ENCODE data around the gene PLXDC1. TPM values are rescaled to one million over a fixed set of nuclear protein-coding genes. Genes with fewer than 3 reads are reported as not detected.

Gene PLXDC1
- total and polyA plus RNA-seq, 2 experiments from 2014 or later, result 0.28 to 0.91 TPM

DNA sequence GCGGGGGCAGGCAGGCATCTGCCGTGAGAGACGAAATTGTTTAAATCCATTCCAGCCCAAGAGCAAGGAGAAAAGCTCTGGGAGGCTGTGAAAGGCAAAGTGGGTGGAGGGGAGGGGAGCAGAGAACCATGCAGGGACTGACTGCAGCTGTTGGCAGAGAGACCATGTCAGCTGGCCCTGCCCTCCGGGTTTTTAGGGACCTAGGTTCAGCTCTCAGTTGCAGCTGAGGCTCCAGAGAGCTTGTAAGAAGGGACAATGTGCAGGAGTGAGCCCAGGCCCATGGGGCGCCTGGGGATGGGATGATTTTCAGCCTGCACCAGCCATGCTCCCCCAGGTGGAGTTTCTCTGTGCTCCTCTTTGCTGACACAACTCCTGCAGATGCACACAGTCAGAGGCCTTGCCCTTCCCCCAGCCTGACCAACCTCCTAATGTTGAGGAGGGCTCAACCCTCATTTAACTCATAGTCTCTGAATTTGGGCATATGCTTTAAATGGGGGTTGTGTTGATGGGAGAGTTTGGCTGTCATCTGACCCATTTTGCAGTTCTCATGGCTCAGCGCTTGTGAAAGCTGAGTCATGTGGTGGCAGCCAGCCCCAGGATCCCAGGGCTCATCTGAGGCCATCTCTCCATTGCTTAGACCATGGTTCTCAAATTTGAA, 70.9 kb downstream of the PLXDC1 start:
- no peaks in the 10 kb centered on the region for H3K9me2 ChIP-seq (ENCODE audit: insufficient read depth)
- H3K27ac ChIP-seq (ENCODE audit: low read depth), result no peak overlapping the region
- no peak overlapping the region for H3K4me3 Mint-ChIP-seq
- H3K4me2 ChIP-seq, result no peak overlapping the region; the same call in 1 of the 2 replicates
- H4K20me1 ChIP-seq (replicated peaks; ENCODE audit: insufficient read depth), result no peaks in the 10 kb centered on the region
- peaks cover 16% of the 10 kb centered on the region; the same call in 2 of the 3 replicates for H3K4me1 Mint-ChIP-seq
- no peaks in the 10 kb centered on the region for H3K36me3 ChIP-seq (ENCODE audit: insufficient read depth)
- no peaks in the 10 kb centered on the region for H3K79me2 ChIP-seq (replicated peaks; ENCODE audit: insufficient read depth)
- no peaks in the 10 kb centered on the region for H3K9me3 Mint-ChIP-seq
- H3F3A ChIP-seq (replicated peaks; ENCODE audit: low read depth), result no peaks in the 10 kb centered on the region
- no peaks in the 10 kb centered on the region for H3K36me3 Mint-ChIP-seq (ENCODE audit: low read depth)
- H3K27me3 ChIP-seq (ENCODE audit: insufficient read depth), result no peaks in the 10 kb centered on the region
- DNase-seq (ENCODE audit: low spot score), result no peak
- peaks cover 4% of the 10 kb centered on the region for H3K27me3 Mint-ChIP-seq (ENCODE audit: insufficient read depth, low read depth, poor library complexity)
- H3K27ac Mint-ChIP-seq, result no peak overlapping the region; the same call in 1 of the 2 replicates
- no peak overlapping the region for H3K4me3 ChIP-seq
- H3K4me1 ChIP-seq (ENCODE audit: insufficient read depth), result peaks cover 7% of the 10 kb centered on the region
- ATAC-seq, result peak; percentile 62
- peak overlapping the region; percentile 70 for H2AFZ ChIP-seq
- no peak for TF ChIP-seq ETS1 (IDR thresholded peaks at IDR 0.05)
- TF ChIP-seq NANOG (IDR thresholded peaks at IDR 0.05; ENCODE audit: borderline replicate concordance), result no peak
- TF ChIP-seq JUNB (IDR thresholded peaks at IDR 0.05; ENCODE audit: unreplicated experiment), result no peak
- no peak for TF ChIP-seq ZNF331 (CRISPR knock-in tag; IDR thresholded peaks at IDR 0.05; ENCODE audit: low read depth)

GRCh38 chr17:39079836-39080235, 71.6 kb downstream of the PLXDC1 start:
- Mint-ChIP-seq H3K4me1 (peaks cover 16% of the 10 kb centered on the region; the same call in 2 of the 3 replicates), H3K36me3 (ENCODE audit: low read depth) (no peaks in the 10 kb centered on the region), H3K27me3 (ENCODE audit: insufficient read depth, low read depth, poor library complexity) (peaks cover 4% of the 10 kb centered on the region), H3K27ac (no peak overlapping the region), H3K9me3 (no peaks in the 10 kb centered on the region), H3K4me3 (no peak overlapping the region)
- ATAC-seq (no peak), DNase-seq (ENCODE audit: low spot score) (no peak)
- Histone ChIP-seq H3K9me2 (ENCODE audit: insufficient read depth) (no peaks in the 10 kb centered on the region), H3K4me2 (no peak overlapping the region), H4K20me1 (replicated peaks; ENCODE audit: insufficient read depth) (no peaks in the 10 kb centered on the region), H3K36me3 (ENCODE audit: insufficient read depth) (no peaks in the 10 kb centered on the region), H3K79me2 (replicated peaks; ENCODE audit: insufficient read depth) (no peaks in the 10 kb centered on the region), H3K4me3 (no peak overlapping the region), H3K27me3 (ENCODE audit: insufficient read depth) (no peaks in the 10 kb centered on the region), H3K4me1 (ENCODE audit: insufficient read depth) (peaks cover 7% of the 10 kb centered on the region), H3F3A (replicated peaks; ENCODE audit: low read depth) (no peaks in the 10 kb centered on the region), H2AFZ (no peak overlapping the region), H3K27ac (ENCODE audit: low read depth) (no peak overlapping the region)
- TF ChIP-seq POLR2AphosphoS5 (IDR thresholded peaks at IDR 0.05; ENCODE audit: low read depth), result no peak
- no peak for TF ChIP-seq JUNB (IDR thresholded peaks at IDR 0.05; ENCODE audit: unreplicated experiment)
- no peak for TF ChIP-seq ETS1 (IDR thresholded peaks at IDR 0.05)
- TF ChIP-seq NANOG (IDR thresholded peaks at IDR 0.05; ENCODE audit: borderline replicate concordance), result no peak
- TF ChIP-seq EZH2 (IDR thresholded peaks at IDR 0.05; ENCODE audit: low read depth, unreplicated experiment), result no peak
- TF ChIP-seq STAT1 (IDR thresholded peaks at IDR 0.05; ENCODE audit: unreplicated experiment), result no peak
- TF ChIP-seq, protein P1, sequence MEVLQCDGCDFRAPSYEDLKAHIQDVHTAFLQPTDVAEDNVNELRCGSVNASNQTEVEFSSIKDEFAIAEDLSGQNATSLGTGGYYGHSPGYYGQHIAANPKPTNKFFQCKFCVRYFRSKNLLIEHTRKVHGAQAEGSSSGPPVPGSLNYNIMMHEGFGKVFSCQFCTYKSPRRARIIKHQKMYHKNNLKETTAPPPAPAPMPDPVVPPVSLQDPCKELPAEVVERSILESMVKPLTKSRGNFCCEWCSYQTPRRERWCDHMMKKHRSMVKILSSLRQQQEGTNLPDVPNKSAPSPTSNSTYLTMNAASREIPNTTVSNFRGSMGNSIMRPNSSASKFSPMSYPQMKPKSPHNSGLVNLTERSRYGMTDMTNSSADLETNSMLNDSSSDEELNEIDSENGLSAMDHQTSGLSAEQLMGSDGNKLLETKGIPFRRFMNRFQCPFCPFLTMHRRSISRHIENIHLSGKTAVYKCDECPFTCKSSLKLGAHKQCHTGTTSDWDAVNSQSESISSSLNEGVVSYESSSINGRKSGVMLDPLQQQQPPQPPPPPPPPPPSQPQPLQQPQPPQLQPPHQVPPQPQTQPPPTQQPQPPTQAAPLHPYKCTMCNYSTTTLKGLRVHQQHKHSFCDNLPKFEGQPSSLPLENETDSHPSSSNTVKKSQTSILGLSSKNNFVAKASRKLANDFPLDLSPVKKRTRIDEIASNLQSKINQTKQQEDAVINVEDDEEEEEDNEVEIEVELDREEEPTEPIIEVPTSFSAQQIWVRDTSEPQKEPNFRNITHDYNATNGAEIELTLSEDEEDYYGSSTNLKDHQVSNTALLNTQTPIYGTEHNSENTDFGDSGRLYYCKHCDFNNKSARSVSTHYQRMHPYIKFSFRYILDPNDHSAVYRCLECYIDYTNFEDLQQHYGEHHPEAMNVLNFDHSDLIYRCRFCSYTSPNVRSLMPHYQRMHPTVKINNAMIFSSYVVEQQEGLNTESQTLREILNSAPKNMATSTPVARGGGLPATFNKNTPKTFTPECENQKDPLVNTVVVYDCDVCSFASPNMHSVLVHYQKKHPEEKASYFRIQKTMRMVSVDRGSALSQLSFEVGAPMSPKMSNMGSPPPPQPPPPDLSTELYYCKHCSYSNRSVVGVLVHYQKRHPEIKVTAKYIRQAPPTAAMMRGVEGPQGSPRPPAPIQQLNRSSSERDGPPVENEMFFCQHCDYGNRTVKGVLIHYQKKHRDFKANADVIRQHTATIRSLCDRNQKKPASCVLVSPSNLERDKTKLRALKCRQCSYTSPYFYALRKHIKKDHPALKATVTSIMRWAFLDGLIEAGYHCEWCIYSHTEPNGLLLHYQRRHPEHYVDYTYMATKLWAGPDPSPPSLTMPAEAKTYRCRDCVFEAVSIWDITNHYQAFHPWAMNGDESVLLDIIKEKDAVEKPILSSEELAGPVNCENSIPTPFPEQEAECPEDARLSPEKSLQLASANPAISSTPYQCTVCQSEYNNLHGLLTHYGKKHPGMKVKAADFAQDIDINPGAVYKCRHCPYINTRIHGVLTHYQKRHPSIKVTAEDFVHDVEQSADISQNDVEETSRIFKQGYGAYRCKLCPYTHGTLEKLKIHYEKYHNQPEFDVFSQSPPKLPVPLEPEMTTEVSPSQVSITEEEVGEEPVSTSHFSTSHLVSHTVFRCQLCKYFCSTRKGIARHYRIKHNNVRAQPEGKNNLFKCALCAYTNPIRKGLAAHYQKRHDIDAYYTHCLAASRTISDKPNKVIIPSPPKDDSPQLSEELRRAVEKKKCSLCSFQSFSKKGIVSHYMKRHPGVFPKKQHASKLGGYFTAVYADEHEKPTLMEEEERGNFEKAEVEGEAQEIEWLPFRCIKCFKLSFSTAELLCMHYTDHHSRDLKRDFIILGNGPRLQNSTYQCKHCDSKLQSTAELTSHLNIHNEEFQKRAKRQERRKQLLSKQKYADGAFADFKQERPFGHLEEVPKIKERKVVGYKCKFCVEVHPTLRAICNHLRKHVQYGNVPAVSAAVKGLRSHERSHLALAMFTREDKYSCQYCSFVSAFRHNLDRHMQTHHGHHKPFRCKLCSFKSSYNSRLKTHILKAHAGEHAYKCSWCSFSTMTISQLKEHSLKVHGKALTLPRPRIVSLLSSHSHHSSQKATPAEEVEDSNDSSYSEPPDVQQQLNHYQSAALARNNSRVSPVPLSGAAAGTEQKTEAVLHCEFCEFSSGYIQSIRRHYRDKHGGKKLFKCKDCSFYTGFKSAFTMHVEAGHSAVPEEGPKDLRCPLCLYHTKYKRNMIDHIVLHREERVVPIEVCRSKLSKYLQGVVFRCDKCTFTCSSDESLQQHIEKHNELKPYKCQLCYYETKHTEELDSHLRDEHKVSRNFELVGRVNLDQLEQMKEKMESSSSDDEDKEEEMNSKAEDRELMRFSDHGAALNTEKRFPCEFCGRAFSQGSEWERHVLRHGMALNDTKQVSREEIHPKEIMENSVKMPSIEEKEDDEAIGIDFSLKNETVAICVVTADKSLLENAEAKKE (CRISPR knock-in tag; IDR thresholded peaks at IDR 0.05), result no peak
- TF ChIP-seq CREB1 (CRISPR knock-in tag; IDR thresholded peaks at IDR 0.05; ENCODE audit: low read depth), result no peak
- no peak for TF ChIP-seq EZH2phosphoT487 (IDR thresholded peaks at IDR 0.05; ENCODE audit: unreplicated experiment)
